Measurements from ENCODE around the gene AFP.

DNA sequence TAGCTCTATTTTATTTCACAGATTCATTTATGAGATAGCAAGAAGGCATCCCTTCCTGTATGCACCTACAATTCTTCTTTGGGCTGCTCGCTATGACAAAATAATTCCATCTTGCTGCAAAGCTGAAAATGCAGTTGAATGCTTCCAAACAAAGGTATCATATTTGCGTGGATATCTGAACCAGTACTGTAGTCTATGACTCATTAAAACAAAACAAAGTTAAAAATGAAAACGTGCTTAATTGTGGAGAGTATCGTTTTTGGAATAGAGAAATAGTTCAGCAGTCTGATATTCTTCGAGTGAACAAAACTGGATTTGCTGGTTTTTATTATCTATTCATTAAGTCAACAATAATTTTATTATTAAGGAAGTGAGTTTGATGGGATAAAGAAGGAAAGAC is 6.3 kb downstream of the AFP start:
- TF ChIP-seq, protein P1, sequence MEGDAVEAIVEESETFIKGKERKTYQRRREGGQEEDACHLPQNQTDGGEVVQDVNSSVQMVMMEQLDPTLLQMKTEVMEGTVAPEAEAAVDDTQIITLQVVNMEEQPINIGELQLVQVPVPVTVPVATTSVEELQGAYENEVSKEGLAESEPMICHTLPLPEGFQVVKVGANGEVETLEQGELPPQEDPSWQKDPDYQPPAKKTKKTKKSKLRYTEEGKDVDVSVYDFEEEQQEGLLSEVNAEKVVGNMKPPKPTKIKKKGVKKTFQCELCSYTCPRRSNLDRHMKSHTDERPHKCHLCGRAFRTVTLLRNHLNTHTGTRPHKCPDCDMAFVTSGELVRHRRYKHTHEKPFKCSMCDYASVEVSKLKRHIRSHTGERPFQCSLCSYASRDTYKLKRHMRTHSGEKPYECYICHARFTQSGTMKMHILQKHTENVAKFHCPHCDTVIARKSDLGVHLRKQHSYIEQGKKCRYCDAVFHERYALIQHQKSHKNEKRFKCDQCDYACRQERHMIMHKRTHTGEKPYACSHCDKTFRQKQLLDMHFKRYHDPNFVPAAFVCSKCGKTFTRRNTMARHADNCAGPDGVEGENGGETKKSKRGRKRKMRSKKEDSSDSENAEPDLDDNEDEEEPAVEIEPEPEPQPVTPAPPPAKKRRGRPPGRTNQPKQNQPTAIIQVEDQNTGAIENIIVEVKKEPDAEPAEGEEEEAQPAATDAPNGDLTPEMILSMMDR (IDR thresholded peaks at IDR 0.05), result no peak
- no peak for TF ChIP-seq POLR2AphosphoS5 (IDR thresholded peaks at IDR 0.05)
- no peak for TF ChIP-seq EP300 (IDR thresholded peaks at IDR 0.05)
- TF ChIP-seq POLR2A (IDR thresholded peaks at IDR 0.05), result no peak
